RWPE1 (cell line): ENCODE results near the gene HPSE2.
"Not testable (repeated sequence)": the region's sequence is repeated elsewhere in the genome, so short reads cannot be mapped to it uniquely, and the experiment has no call there.

Source experiments
- CTCF ChIA-PET: fragments of 350-600 bp; sonication (Branson Sonifier 250); formaldehyde crosslinking; extraction: SDS; loops from one replicate; lab custom pipeline; 2021; lab: Yijun Ruan, JAX
- POLR2A ChIA-PET: fragments of 400-600 bp; formaldehyde crosslinking; extraction: SDS; loops from one replicate; lab custom pipeline; 2020; ENCODE audit warnings: antibody characterized with exemption; ENCODE audit not compliant: low non-redundant PET; lab: Yijun Ruan, JAX
- DNase-seq: peaks from one replicate; pipeline ENCODE4 v3.0.0; 2012; ENCODE audit warnings: low spot score
- H3K27ac ChIP-seq: fragments of 450-650 bp; 2 replicates; pipeline ENCODE4 v1.5.1; 2017
- TF ChIP-seq, protein P1 (sequence below): fragments of 450-650 bp; conservative IDR thresholded peaks from 2 replicates; pipeline ENCODE4 v1.5.1; 2017; ENCODE audit warnings: low read depth, mild to moderate bottlenecking

HPSE2 gene

DNA sequence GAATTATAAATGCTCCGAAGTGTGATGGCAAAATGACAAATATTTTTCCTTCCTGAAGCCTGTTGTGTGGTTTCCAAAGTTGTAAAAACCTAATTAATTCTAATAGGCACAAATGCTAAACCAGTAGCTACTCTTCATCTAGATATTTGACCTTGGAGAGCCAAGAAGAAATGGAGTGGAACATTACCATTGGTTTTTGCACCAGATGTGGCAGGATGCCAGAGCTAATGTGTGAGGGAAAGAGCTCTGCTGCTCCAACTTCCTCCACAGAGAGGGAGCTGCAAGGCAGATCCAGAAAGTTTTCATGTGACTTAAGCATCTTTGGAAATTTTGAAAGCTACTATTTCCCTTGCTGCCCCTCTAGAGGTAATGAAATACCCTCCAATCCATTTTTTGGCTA is 723.8 kb downstream of the HPSE2 start:
- ChIA-PET POLR2A (no interaction called here), CTCF (no interaction called here)
- no peak for DNase-seq
- TF ChIP-seq, protein P1, sequence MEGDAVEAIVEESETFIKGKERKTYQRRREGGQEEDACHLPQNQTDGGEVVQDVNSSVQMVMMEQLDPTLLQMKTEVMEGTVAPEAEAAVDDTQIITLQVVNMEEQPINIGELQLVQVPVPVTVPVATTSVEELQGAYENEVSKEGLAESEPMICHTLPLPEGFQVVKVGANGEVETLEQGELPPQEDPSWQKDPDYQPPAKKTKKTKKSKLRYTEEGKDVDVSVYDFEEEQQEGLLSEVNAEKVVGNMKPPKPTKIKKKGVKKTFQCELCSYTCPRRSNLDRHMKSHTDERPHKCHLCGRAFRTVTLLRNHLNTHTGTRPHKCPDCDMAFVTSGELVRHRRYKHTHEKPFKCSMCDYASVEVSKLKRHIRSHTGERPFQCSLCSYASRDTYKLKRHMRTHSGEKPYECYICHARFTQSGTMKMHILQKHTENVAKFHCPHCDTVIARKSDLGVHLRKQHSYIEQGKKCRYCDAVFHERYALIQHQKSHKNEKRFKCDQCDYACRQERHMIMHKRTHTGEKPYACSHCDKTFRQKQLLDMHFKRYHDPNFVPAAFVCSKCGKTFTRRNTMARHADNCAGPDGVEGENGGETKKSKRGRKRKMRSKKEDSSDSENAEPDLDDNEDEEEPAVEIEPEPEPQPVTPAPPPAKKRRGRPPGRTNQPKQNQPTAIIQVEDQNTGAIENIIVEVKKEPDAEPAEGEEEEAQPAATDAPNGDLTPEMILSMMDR = no peak
- no peak overlapping the region for H3K27ac ChIP-seq

DNA sequence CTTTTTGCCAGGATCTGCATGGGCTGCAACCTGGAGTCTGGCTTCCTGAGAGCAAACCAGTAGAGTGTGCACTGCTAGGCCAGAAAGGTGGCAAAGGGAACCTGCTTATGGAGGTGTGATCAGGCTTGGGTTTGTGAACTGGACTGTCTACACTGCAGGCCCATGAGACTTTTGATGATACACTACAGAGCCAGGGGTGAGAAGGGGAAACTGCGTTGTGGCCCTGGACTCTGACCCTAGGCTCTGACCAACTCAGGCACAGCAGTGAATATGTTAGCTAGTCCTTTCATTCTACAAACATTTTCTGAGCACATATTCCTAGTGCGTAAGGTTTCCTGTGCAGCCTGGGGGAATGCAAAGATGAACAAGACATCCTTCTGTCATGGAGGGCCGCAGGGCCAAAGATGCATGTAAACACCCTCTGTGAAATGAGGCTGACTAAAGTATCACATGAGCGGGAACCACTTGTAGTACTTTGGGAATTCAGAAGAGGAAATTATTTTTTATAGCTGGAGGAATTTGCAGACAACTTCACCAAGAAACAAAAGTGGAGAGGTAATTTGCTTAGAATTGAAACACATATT is 725.1 kb downstream of the HPSE2 start:
- POLR2A ChIA-PET = no interaction called here
- no peak overlapping the region for H3K27ac ChIP-seq
- CTCF ChIA-PET = interaction anchor here (0.5 to 1.7 kb wide), 5 partner anchors 30 to 925 kb away, joined by 3 to 6 read pairs (median 5); no protein-coding TSS in a partner anchor
- TF ChIP-seq, protein P1 = no peak
- DNase-seq = no peak

GRCh38 chr10:98509745-98510144 is 725.9 kb downstream of the HPSE2 start:
- TF ChIP-seq, protein P1 = no peak
- DNase-seq = no peak
- H3K27ac ChIP-seq = no peak overlapping the region
- ChIA-PET CTCF (interaction anchor here (0.6 to 1.7 kb wide), 3 partner anchors 30 to 828 kb away, joined by 3 to 5 read pairs (median 5); no protein-coding TSS in a partner anchor), POLR2A (no interaction called here)

DNA sequence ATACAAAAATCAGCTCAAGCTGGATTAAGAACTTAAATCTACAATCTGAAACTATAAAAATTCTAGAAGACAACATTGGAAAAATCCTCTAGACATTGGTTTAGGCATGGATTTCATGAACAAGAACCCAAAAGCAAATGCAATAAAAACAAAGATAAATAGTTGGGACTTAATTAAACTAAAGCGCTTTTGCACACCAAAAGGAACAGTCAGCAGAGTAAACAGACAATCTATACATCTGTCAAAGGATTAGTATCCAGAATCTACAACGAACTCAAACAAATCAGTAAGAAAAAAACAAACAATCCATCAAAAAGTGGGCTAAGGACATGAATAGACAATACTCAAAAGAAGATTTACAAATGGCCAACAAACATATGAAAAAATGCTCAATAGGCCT is 733.1 kb downstream of the HPSE2 start:
- CTCF ChIA-PET, POLR2A ChIA-PET, DNase-seq, H3K27ac ChIP-seq: not testable (repeated sequence)

- no peak overlapping the region for H3K27ac ChIP-seq
- ChIA-PET POLR2A (interaction anchor here (0.7 kb wide), 1 partner anchor 422 kb away, joined by 7 read pairs; no protein-coding TSS in a partner anchor), CTCF (interaction anchor here (1.0 kb wide), 1 partner anchor 11 kb away, joined by 4 read pairs; no protein-coding TSS in a partner anchor)
- DNase-seq = no peak
- TF ChIP-seq, protein P1 = no peak
These were observed 742.9 kb downstream of the HPSE2 start for GRCh38 chr10:98492763-98493162.

DNA sequence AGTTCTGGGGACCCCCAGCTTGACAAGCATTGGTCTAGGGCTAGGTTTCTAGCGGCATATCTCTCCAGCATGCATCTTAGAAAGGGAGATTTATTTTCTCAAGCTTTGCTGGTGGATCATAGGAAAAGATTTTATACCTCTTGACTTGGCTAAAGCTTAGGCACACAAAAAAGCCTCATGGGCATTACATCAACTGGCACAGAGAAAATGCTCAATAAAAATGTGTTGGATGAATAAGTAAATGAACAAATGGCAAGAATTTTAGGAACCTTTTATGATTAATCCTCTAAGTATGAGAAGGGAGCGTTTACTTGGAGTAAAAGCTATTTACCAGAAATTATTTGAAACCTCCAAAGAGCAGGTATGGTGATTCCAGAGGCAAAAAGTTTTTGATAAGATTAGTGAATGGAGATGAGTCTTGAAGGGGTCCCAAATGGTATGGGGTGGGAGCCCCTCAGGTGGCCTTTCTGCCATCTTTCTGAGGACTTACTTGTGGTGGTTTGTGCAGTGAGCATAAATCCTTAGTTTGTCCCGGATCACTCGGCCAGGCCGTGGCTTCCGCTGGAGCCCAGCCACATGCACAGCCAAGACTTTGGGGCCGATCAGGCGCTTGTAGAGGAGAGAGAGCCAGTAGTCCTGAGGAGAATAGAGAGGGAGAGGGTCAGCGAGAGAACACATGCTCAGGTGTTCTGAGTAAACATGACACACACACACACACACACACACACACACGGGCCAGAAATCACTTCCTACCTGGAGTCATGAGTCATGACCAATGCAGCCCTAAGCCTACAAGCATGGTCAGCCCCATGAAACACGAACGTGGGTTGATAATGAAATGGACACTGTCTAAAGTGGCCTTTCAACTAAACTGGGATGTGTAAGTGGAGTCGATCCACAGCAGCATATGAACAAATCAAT is 745.8 kb downstream of the HPSE2 start:
- POLR2A ChIA-PET = no interaction called here
- DNase-seq = peak; percentile 70
- TF ChIP-seq, protein P1 = no peak
- CTCF ChIA-PET = interaction anchor here (0.6 kb wide), 2 partner anchors 98 to 301 kb away, joined by 3 read pairs; no protein-coding TSS in a partner anchor
- no peak overlapping the region for H3K27ac ChIP-seq
